Adrenal gland (tissue), 12 donors: ENCODE measurements around the gene RNU4-1. TPM values are rescaled to one million over a fixed set of nuclear protein-coding genes. Genes with fewer than 3 reads are reported as not detected.
"Not testable (repeated sequence)": the region's sequence is repeated elsewhere in the genome, so short reads cannot be mapped to it uniquely, and the experiment has no call there.

Experiments
- DNase-seq, 7 donors: peaks; one replicate each; pipeline ENCODE4 v3.0.0-alpha.2; 2019 to 2020
- H3K27ac ChIP-seq, 5 donors: fragments of 200-600 bp; sonication (generic) in 4 of 5; 1 replicate in 3 of 5; 2 replicates in 2 of 5; pipeline versions ENCODE4 v1.5.1 to v1.8.0; 2016 to 2020; ENCODE audit warnings: mild to moderate bottlenecking in 1 of 5
- H3K27me3 ChIP-seq: fragments of 200-600 bp; 2 replicates; pipeline ENCODE4 v1.8.0; 2021
- H3K36me3 ChIP-seq, 2 donors: fragments of 200-600 bp; replicated peaks in 1 of 2; 1 replicate in 1 of 2; 2 replicates in 1 of 2; pipeline versions ENCODE4 v1.5.1 to v1.8.0; 2018 to 2022
- H3K4me1 ChIP-seq, 2 donors: fragments of 200-600 bp; replicated peaks in 1 of 2; 1 replicate in 1 of 2; 2 replicates in 1 of 2; pipeline versions ENCODE4 v1.5.1 to v1.8.0; 2018 to 2021
- H3K4me3 ChIP-seq, 4 donors: fragments of 200-600 bp; sonication (generic) in 3 of 4; one replicate each; pipeline ENCODE4 v1.5.1; 2016 to 2018
- H3K9me3 ChIP-seq, 3 donors: fragments of 200-600 bp; sonication (generic) in 1 of 3; replicated peaks in 1 of 3; 1 replicate in 2 of 3; 2 replicates in 1 of 3; pipeline versions ENCODE4 v1.5.1 to v1.8.0; 2016 to 2021
- POLR2A ChIP-seq, 2 donors: fragments of 450-650 bp; IDR thresholded peaks; one replicate each; pipeline ENCODE4 v1.6.1; 2017; ENCODE audit warnings: antibody characterized with exemption in 2 of 2, mild to moderate bottlenecking in 2 of 2, moderate library complexity in 1 of 2
- WGBS, 4 donors: extraction: QIAGEN DNeasy Blood & Tissue Kit in 2 of 4; methylation state at CpG; one replicate each; pipeline versions ENCODE4 v1.1.5 to v1.1.7; 2013 to 2017; 5-methylcytosine and 5-hydroxymethylcytosine counted together
- intact Hi-C, 2 donors: fragments of 100-400 bp; cut with DNase I; formaldehyde crosslinking; loops; one replicate each; pipeline versions ENCODE4 v1.14.1 to v1.15.0; 2022 to 2023
- polyA plus RNA-seq, 3 donors: library from polyadenylated mRNA; stranded (reverse); fragments of 200-250 nt in 2 of 3; fragments of 350-450 nt in 1 of 3; fragmentation: Illumina TruSeq in 1 of 3; extraction: RNeasy Lipid Tissue Mini Kit (QIAGEN cat#74804) in 1 of 3; gene quantifications; one replicate each; pipeline ENCODE4 v1.2.3, GENCODE V29; 2013 to 2014
- small RNA-seq, 2 donors: library from RNA; depleted of rRNA; stranded (forward); fragments of <200 nt; gene quantifications; one replicate each; pipeline ENCODE3, GENCODE V24; 2016
- total RNA-seq, 9 donors: library from RNA; depleted of rRNA in 4 of 9; stranded (reverse); fragments of >200 nt in 4 of 9; fragments of 120-200 nt in 1 of 9; fragmentation: NEBNext Ultra II Directional in 1 of 9; extraction: Animal tissue kit (Norgen Biotek cat#: 25700) in 1 of 9; gene quantifications; one replicate each; pipeline versions ENCODE4 v1.1.0 to v1.2.4, GENCODE V29; 2013 to 2023
- TF ChIP-seq, protein P1 (sequence below), 6 experiments: fragments of 450-650 bp in 4 of 6; fragments of 200-600 bp in 2 of 6; sonication (generic) in 1 of 6; IDR thresholded peaks; 1 replicate in 5 of 6; 2 replicates in 1 of 6; pipeline versions ENCODE4 v1.5.1 to v1.8.0; 2016 to 2021; ENCODE audit warnings: antibody characterized with exemption in 6 of 6, mild to moderate bottlenecking in 2 of 6, moderate library complexity in 1 of 6
- donor health status: healthy with polysubstance abuse.
- donor health status: Bipolar disorder and iron deficiency.
- donor health status: DM: yes; HTN: yes; CAD: no.
- donor health status: DM: no; HTN: no; CAD: no.
- donor health status: DM: no; HTN: no; CAD: no.
- donor health status: DM: yes; HTN: yes; CAD: no.

The RNU4-1 gene
- total and polyA plus RNA-seq, 12 donors: under 0.01 to 4,330 (median 1,627) TPM; not detected in 4

DNA sequence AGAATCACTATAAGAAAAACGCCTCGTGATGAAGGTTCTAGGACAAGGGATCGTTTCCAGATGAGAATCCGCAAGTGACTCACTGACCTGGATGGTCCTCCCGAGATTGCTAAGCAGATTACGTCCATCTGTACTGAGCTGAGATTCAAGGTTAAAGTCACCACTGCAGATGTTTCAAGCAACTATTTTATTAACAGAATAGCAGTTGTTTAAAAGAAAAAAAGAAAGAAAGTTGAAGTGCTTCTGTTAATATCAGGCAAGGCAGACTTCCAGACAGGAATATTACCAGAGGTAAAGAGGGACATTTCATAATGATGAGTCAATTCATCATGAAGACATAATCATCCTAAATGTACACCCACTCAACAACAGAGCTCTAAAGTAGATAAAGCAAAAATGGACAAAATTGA is 45.4 kb downstream of the RNU4-1 start:
- Histone ChIP-seq H3K36me3 (no peaks in the 10 kb centered on the region), H3K4me3 (peak overlapping the region in 1 of 4 donors; percentile 16), H3K27me3 (no peaks in the 10 kb centered on the region), H3K9me3 (no peaks in the 10 kb centered on the region), H3K4me1 (peaks cover 40 to 79% of the 10 kb centered on the region in 2 donors), H3K27ac (peak overlapping the region; percentile 62 to 91 (median 90))
- DNase-seq: peak in 4 of 7 donors; percentile 69 to 74 (median 70)
- intact Hi-C loops: no loop called here
- 23 to 38% (median 30%) methylated on average over 6 of the region's 6 CpGs for WGBS, 4 donors
- no peak for TF ChIP-seq POLR2A (IDR thresholded peaks at IDR 0.05)
- TF ChIP-seq, protein P1, sequence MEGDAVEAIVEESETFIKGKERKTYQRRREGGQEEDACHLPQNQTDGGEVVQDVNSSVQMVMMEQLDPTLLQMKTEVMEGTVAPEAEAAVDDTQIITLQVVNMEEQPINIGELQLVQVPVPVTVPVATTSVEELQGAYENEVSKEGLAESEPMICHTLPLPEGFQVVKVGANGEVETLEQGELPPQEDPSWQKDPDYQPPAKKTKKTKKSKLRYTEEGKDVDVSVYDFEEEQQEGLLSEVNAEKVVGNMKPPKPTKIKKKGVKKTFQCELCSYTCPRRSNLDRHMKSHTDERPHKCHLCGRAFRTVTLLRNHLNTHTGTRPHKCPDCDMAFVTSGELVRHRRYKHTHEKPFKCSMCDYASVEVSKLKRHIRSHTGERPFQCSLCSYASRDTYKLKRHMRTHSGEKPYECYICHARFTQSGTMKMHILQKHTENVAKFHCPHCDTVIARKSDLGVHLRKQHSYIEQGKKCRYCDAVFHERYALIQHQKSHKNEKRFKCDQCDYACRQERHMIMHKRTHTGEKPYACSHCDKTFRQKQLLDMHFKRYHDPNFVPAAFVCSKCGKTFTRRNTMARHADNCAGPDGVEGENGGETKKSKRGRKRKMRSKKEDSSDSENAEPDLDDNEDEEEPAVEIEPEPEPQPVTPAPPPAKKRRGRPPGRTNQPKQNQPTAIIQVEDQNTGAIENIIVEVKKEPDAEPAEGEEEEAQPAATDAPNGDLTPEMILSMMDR (IDR thresholded peaks at IDR 0.05): no peak

DNA sequence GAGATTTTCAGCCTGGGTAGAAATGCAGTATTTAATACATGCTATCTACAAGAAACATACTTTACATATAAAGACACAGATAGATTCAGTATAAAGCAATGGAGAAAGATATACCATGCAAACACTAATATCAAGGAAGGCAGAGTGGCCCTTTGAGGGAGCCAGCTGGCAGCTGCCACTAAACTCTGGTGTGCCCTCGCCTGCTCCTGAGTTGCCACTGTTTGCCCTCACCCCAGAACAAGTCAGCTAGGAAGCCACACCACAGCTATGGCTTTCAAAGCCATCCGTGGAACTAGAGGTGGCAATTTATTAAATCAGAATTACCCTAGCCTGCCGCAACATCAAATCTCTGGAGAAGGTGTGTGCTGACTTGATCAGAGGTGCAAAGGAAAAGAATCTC is 45.9 kb downstream of the RNU4-1 start:
- peak overlapping the region; percentile 62 to 91 (median 90) for H3K27ac ChIP-seq
- intact Hi-C loops: no loop called here
- TF ChIP-seq POLR2A (IDR thresholded peaks at IDR 0.05): no peak
- TF ChIP-seq, protein P1 (IDR thresholded peaks at IDR 0.05): no peak
- no peaks in the 10 kb centered on the region for H3K36me3 ChIP-seq
- peak overlapping the region in 1 of 4 donors; percentile 16 for H3K4me3 ChIP-seq
- H3K9me3 ChIP-seq: no peaks in the 10 kb centered on the region
- no peaks in the 10 kb centered on the region for H3K27me3 ChIP-seq
- 44 to 80% (median 47%) methylated on average over 2 to 3 of the region's 3 CpGs for WGBS, 4 donors
- DNase-seq: peak in 1 of 7 donors; percentile 29
- peaks cover 41 to 79% of the 10 kb centered on the region in 2 donors for H3K4me1 ChIP-seq

DNA sequence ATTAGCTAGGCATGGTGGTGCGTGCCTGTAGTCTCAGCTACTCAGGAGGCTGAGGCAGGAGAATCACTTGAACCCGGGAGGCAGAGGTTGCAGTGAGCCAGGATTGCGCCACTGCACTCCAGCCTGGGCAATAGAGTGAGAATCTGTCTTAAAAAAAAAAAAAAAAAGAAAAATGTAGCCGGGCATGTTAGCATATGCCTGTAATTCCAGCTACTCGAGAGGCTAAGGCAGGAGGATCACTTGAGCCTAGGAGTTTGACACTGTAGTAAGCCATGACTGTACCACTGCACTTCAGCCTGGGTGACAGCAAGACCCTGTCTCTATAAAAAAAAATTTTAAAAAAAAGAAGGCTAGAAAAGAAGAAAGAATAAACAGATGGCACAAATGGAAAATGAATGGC is 46.3 kb downstream of the RNU4-1 start:
- H3K9me3 ChIP-seq, H3K27me3 ChIP-seq, intact Hi-C loops, DNase-seq, H3K4me3 ChIP-seq, H3K36me3 ChIP-seq: not testable (repeated sequence)
- 74 to 84% (median 81%) methylated on average over 5 of the region's 5 CpGs for WGBS, 4 donors
- H3K4me1 ChIP-seq: peaks cover 45 to 79% of the 10 kb centered on the region in 2 donors
- H3K27ac ChIP-seq: peak overlapping the region in 3 of 5 donors; percentile 87 to 91 (median 90)

Small RNA genes lying within 50 kb of the gene (small RNA-seq; reads per million reads assigned to genes)
- gene RNU4-1 (714 to 2,004 reads per million in 2 donors), gene RNU4-2 (666 to 1,900 reads per million in 2 donors), gene RNU6-1088P (0 reads per million in 2 donors)

Other genes starting within 250 kb of the RNU4-1 start
- gene RAB35, start 176.5 kb downstream of the RNU4-1 start, total RNA-seq: 10 to 100 TPM; 18.1 to 49.5 (median 32.6) TPM
- 10 to 100 TPM; 13.5 to 30.6 (median 20.5) TPM for gene RAB35, start 176.5 kb downstream of the RNU4-1 start, polyA plus RNA-seq
- gene GCN1, start 98.5 kb downstream of the RNU4-1 start, total RNA-seq: 10 to 100 TPM; 42.4 to 98.5 (median 56.1) TPM
- gene GCN1, start 98.5 kb downstream of the RNU4-1 start, polyA plus RNA-seq: 10 to 100 TPM; 22.0 to 31.3 (median 25.3) TPM
- gene RPLP0, start 92.1 kb downstream of the RNU4-1 start, total RNA-seq: 1,000 to 10,000 TPM; 1,495 to 3,084 (median 1,836) TPM
- 1,000 to 10,000 TPM; 1,257 to 2,060 (median 2,032) TPM for gene RPLP0, start 92.1 kb downstream of the RNU4-1 start, polyA plus RNA-seq
- 100 to 1,000 TPM in 4 of 9 donors, 10 to 100 TPM in 5; 12.5 to 156 (median 66.5) TPM for gene PXN, start 27.5 kb downstream of the RNU4-1 start, total RNA-seq
- gene PXN, start 27.5 kb downstream of the RNU4-1 start, polyA plus RNA-seq: 100 to 1,000 TPM in 2 of 3 donors, 10 to 100 TPM in 1; 79.9 to 142 (median 123) TPM
- gene RNU4-2, start 1.3 kb downstream of the RNU4-1 start, total RNA-seq: 1,000 to 10,000 TPM in 5 of 9 donors, under 1 TPM in 4; under 0.01 to 8,354 (median 4,817) TPM
- not detected for gene RNU4-2, start 1.3 kb downstream of the RNU4-1 start, polyA plus RNA-seq
- gene SIRT4, start 9.1 kb upstream of the RNU4-1 start, total RNA-seq: 10 to 100 TPM in 2 of 9 donors, 1 to 10 TPM in 7; 1.9 to 16.8 (median 7.4) TPM
- gene SIRT4, start 9.1 kb upstream of the RNU4-1 start, polyA plus RNA-seq: 1 to 10 TPM; 2.9 to 5.1 (median 3.6) TPM
- 10 to 100 TPM in 1 of 9 donors, 1 to 10 TPM in 7, not detected in 1; 1.3 to 17.2 (median 4.9) TPM for gene PLA2G1B, start 34.5 kb upstream of the RNU4-1 start, total RNA-seq
- 10 to 100 TPM in 1 of 3 donors, 1 to 10 TPM in 2; 4.0 to 18.7 (median 4.9) TPM for gene PLA2G1B, start 34.5 kb upstream of the RNU4-1 start, polyA plus RNA-seq
- 10 to 100 TPM in 3 of 9 donors, 1 to 10 TPM in 5, under 1 TPM in 1; 0.87 to 24.2 (median 6.9) TPM for gene MSI1, start 75.9 kb upstream of the RNU4-1 start, total RNA-seq
- 1 to 10 TPM in 2 of 3 donors, under 1 TPM in 1; 0.88 to 8.8 (median 6.6) TPM for gene MSI1, start 75.9 kb upstream of the RNU4-1 start, polyA plus RNA-seq
- 1,000 to 10,000 TPM in 1 of 9 donors, 100 to 1,000 TPM in 8; 378 to 1,017 (median 716) TPM for gene COX6A1, start 144.9 kb upstream of the RNU4-1 start, total RNA-seq
- 1,000 to 10,000 TPM in 1 of 3 donors, 100 to 1,000 TPM in 2; 504 to 1,577 (median 661) TPM for gene COX6A1, start 144.9 kb upstream of the RNU4-1 start, polyA plus RNA-seq
- gene TRIAP1, start 153.1 kb upstream of the RNU4-1 start, total RNA-seq: 10 to 100 TPM in 8 of 9 donors, 1 to 10 TPM in 1; 8.2 to 53.5 (median 19.9) TPM
- 10 to 100 TPM; 19.2 to 35.6 (median 19.9) TPM for gene TRIAP1, start 153.1 kb upstream of the RNU4-1 start, polyA plus RNA-seq
- gene GATC, start 153.2 kb upstream of the RNU4-1 start, total RNA-seq: 10 to 100 TPM; 21.9 to 43.6 (median 32.4) TPM
- 10 to 100 TPM in 1 of 3 donors, 1 to 10 TPM in 2; 9.0 to 29.8 (median 9.3) TPM for gene GATC, start 153.2 kb upstream of the RNU4-1 start, polyA plus RNA-seq
- 100 to 1,000 TPM in 6 of 9 donors, 10 to 100 TPM in 3; 55.5 to 206 (median 179) TPM for gene SRSF9, start 176.5 kb upstream of the RNU4-1 start, total RNA-seq
- gene SRSF9, start 176.5 kb upstream of the RNU4-1 start, polyA plus RNA-seq: 100 to 1,000 TPM in 1 of 3 donors, 10 to 100 TPM in 2; 62.5 to 123 (median 75.4) TPM
- gene DYNLL1, start 202.9 kb upstream of the RNU4-1 start, total RNA-seq: 100 to 1,000 TPM; 168 to 463 (median 304) TPM
- 100 to 1,000 TPM; 301 to 378 (median 335) TPM for gene DYNLL1, start 202.9 kb upstream of the RNU4-1 start, polyA plus RNA-seq
- gene COQ5, start 235.9 kb upstream of the RNU4-1 start, total RNA-seq: 10 to 100 TPM; 24.9 to 74.4 (median 34.9) TPM
- 10 to 100 TPM; 31.9 to 46.6 (median 34.2) TPM for gene COQ5, start 235.9 kb upstream of the RNU4-1 start, polyA plus RNA-seq
- 100 to 1,000 TPM in 8 of 9 donors, 10 to 100 TPM in 1; 99.9 to 366 (median 237) TPM for gene RNF10, start 241.1 kb upstream of the RNU4-1 start, total RNA-seq
- 100 to 1,000 TPM; 194 to 741 (median 572) TPM for gene RNF10, start 241.1 kb upstream of the RNU4-1 start, polyA plus RNA-seq